ENCODE results near the gene AEBP1.

- TF ChIP-seq CTCF (IDR thresholded peaks at IDR 0.05; ENCODE audit: low read depth, low read length) (no peak), EZH2phosphoT487 (IDR thresholded peaks at IDR 0.05; ENCODE audit: low read depth) (no peak)
These were observed 601 bp upstream of the AEBP1 start for GRCh38 chr7:44103566-44103922.

Data from OCI-LY3 (cell line).